Neuronal stem cell (in vitro differentiated cells): ENCODE measurements around the gene ENOSF1.

ENCODE experiments used
- DNase-seq: peaks from one replicate; pipeline ENCODE4 v3.0.0-alpha.2; 2013; ENCODE audit warnings: low spot score
- H2AFZ ChIP-seq: one replicate; pipeline ENCODE4 v1.6.1; 2013; ENCODE audit warnings: mild to moderate bottlenecking, low read length, inconsistent platforms
- H2AK5ac ChIP-seq: 2 replicates; pipeline ENCODE4 v1.6.1; 2013; ENCODE audit warnings: low read depth, mild to moderate bottlenecking, inconsistent platforms, low read length, moderate library complexity, mixed read lengths
- H2BK120ac ChIP-seq: 2 replicates; pipeline ENCODE4 v1.6.1; 2013; ENCODE audit warnings: low read depth, mild to moderate bottlenecking, inconsistent platforms, low read length, moderate library complexity, mixed read lengths
- H2BK12ac ChIP-seq: one replicate; pipeline ENCODE4 v1.6.1; 2013; ENCODE audit warnings: low read length, inconsistent platforms
- H2BK15ac ChIP-seq: 2 replicates; pipeline ENCODE4 v1.6.1; 2013; ENCODE audit warnings: mild to moderate bottlenecking, low read length, inconsistent platforms, mixed read lengths
- H2BK5ac ChIP-seq: one replicate; pipeline ENCODE4 v1.6.1; 2013; ENCODE audit warnings: inconsistent platforms, mild to moderate bottlenecking, low read length, moderate library complexity
- H3K14ac ChIP-seq: one replicate; pipeline ENCODE4 v1.6.1; 2013; ENCODE audit warnings: low read length, inconsistent platforms
- H3K18ac ChIP-seq: 2 replicates; pipeline ENCODE4 v1.6.1; 2013; ENCODE audit warnings: low read length, inconsistent platforms
- H3K23ac ChIP-seq: 2 replicates; pipeline ENCODE4 v1.6.1; 2013; ENCODE audit warnings: low read depth, mild to moderate bottlenecking, mixed read lengths, low read length, inconsistent platforms; ENCODE audit not compliant: poor library complexity
- H3K27ac ChIP-seq: replicated peaks from 3 replicates; pipeline ENCODE4 v1.5.1; 2013; ENCODE audit warnings: low read length, inconsistent platforms
- H3K27me3 ChIP-seq, 3 experiments: 2 replicates each; pipeline ENCODE4 v1.6.1; 2013; ENCODE audit warnings: low read length in 3 of 3, mild to moderate bottlenecking in 2 of 3, inconsistent platforms in 1 of 3, low read depth in 1 of 3, mixed read lengths in 1 of 3, moderate library complexity in 1 of 3; ENCODE audit not compliant: control insufficient read depth in 3 of 3, insufficient read depth in 3 of 3
- H3K36me3 ChIP-seq, 2 donors: replicated peaks in 1 of 2; 2 replicates each; pipeline ENCODE4 v1.6.1; 2013; ENCODE audit warnings: low read length in 2 of 2; ENCODE audit not compliant: control insufficient read depth in 2 of 2, insufficient read depth in 2 of 2
- H3K4ac ChIP-seq: 2 replicates; pipeline ENCODE4 v1.6.1; 2013; ENCODE audit warnings: inconsistent platforms, mild to moderate bottlenecking, low read length, moderate library complexity
- H3K4me1 ChIP-seq, 2 donors: 1 replicate in 1 of 2; 2 replicates in 1 of 2; pipeline ENCODE4 v1.6.1; 2013; ENCODE audit warnings: low read length in 2 of 2, low read depth in 1 of 2; ENCODE audit not compliant: control insufficient read depth in 2 of 2, insufficient read depth in 1 of 2
- H3K4me2 ChIP-seq: one replicate; pipeline ENCODE4 v1.6.1; 2013; ENCODE audit warnings: mild to moderate bottlenecking, low read length, inconsistent platforms; ENCODE audit not compliant: insufficient read depth, poor library complexity, severe bottlenecking
- H3K4me3 ChIP-seq, 2 donors: 2 replicates each; pipeline ENCODE4 v1.5.1; 2013; ENCODE audit warnings: low read length in 2 of 2, mild to moderate bottlenecking in 2 of 2, inconsistent platforms in 1 of 2, moderate library complexity in 1 of 2
- H3K79me1 ChIP-seq: one replicate; pipeline ENCODE4 v1.6.1; 2013; ENCODE audit warnings: low read depth, mild to moderate bottlenecking, inconsistent platforms, low read length, moderate library complexity
- H3K9ac ChIP-seq: one replicate; pipeline ENCODE4 v1.6.1; 2013; ENCODE audit warnings: mild to moderate bottlenecking, low read depth, low read length, inconsistent platforms; ENCODE audit not compliant: poor library complexity
- H3K9me3 ChIP-seq, 2 donors: replicated peaks in 1 of 2; 2 replicates each; pipeline versions ENCODE3 to v1.6.1; 2013; ENCODE audit warnings: low read length in 2 of 2, mild to moderate bottlenecking in 2 of 2, inconsistent platforms in 1 of 2, low read depth in 1 of 2, mixed read lengths in 1 of 2, moderate library complexity in 1 of 2; ENCODE audit not compliant: control insufficient read depth in 2 of 2, insufficient read depth in 1 of 2
- H4K8ac ChIP-seq: one replicate; pipeline ENCODE4 v1.6.1; 2013; ENCODE audit warnings: low read depth, mild to moderate bottlenecking, inconsistent platforms, low read length, moderate library complexity
- H4K91ac ChIP-seq: one replicate; pipeline ENCODE4 v1.6.1; 2013; ENCODE audit warnings: low read length, low read depth, mild to moderate bottlenecking, inconsistent platforms; ENCODE audit not compliant: poor library complexity
- WGBS, 2 donors: extraction: QIAGEN DNeasy Blood & Tissue Kit; methylation state at CpG; one replicate each; pipeline ENCODE4 v1.1.7; 2013; ENCODE audit warnings: missing lambda C conversion rate in 2 of 2, mixed read lengths in 1 of 2; ENCODE audit not compliant: insufficient read length in 2 of 2, insufficient replicate concordance in 1 of 2; ENCODE audit errors: extremely low coverage in 2 of 2; 5-methylcytosine and 5-hydroxymethylcytosine counted together

ENOSF1 gene

DNA sequence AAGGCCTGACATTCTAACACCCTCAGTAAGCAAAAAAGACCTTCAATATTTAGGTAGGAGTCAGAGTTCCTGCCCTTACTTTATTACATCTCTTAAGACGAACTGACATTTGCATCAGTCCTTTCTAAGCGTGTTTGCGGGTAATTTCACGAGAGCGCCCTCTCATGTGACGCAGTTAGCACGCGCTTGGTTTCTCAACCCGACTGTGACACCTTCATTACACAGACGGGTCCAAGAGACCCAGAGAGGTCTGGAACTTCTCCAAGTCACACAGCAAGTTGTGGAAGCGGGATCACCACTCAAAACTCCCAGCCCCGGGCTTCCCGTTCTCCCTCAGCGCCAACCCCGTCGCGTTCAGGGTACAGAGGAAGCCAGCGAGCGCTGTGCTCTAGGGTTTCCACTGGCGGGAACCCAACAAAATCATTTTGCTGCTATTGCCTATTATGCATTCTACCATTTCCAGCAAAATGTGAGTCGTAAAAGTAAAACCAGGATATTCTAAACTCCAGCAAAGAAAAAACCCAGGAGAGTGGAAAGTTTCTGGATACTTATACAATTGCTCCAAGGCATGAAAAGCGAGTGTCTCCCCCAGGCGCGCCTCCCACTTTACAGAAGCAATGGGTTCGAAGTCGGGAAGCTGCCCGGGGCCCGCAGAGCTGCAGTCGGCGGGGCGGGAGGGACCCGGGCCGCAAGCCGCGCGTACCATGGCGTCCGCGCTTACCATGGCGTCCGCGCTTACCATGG, 601 bp downstream of the ENOSF1 start:
- peaks cover 0 to 3% (median 0%) of the 10 kb centered on the region in 3 experiments for H3K27me3 ChIP-seq
- no peak overlapping the region for H2AK5ac ChIP-seq
- H2BK15ac ChIP-seq = no peak overlapping the region
- H3K79me1 ChIP-seq = no peaks in the 10 kb centered on the region
- H2BK12ac ChIP-seq = no peak overlapping the region
- H3K23ac ChIP-seq = peak overlapping the region; percentile 49
- H3K18ac ChIP-seq = peak overlapping the region; percentile 88
- no peaks in the 10 kb centered on the region for H3K36me3 ChIP-seq
- DNase-seq = peak; percentile 24
- H2BK120ac ChIP-seq = no peak overlapping the region
- H3K4me1 ChIP-seq = peaks cover 0 to 3% of the 10 kb centered on the region in 2 donors
- no peak overlapping the region for H4K91ac ChIP-seq
- WGBS, 2 donors = no CpG with 5 or more reads among the region's 42 CpGs
- peak overlapping the region; percentile 92 for H2AFZ ChIP-seq
- H3K9ac ChIP-seq = peak overlapping the region; percentile 83
- H4K8ac ChIP-seq = no peak overlapping the region
- no peak overlapping the region for H3K27ac ChIP-seq
- H3K14ac ChIP-seq = peak overlapping the region; percentile 21
- H3K4ac ChIP-seq = no peak overlapping the region
- H3K4me3 ChIP-seq = peak overlapping the region; percentile 48 to 84
- H2BK5ac ChIP-seq = no peak overlapping the region
- H3K4me2 ChIP-seq = peak overlapping the region; percentile 85
- peaks cover 2 to 10% of the 10 kb centered on the region in 2 donors for H3K9me3 ChIP-seq

DNA sequence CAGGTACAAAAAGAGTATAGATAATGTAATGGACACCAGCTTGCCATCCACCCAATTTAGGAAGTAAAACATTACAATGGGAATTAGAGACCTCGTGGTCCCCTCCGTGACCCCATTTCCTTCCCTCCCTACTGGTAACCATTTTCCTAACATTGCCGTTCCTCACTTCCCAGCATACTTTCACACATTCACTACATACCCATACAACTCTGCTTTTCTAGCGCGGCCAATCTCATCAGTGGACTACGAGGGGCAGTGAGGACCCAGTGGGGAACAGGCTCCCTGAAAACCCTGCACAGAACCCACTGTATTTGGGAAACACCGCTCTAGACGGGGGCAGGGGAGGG, 1.1 kb downstream of the ENOSF1 start:
- Histone ChIP-seq H3K27me3 (peaks cover 0 to 3% (median 0%) of the 10 kb centered on the region in 3 experiments), H3K36me3 (no peaks in the 10 kb centered on the region), H3K79me1 (no peaks in the 10 kb centered on the region), H2AK5ac (no peak overlapping the region), H3K14ac (no peak overlapping the region), H4K8ac (no peak overlapping the region), H2BK12ac (no peak overlapping the region), H3K18ac (no peak overlapping the region), H2BK120ac (no peak overlapping the region), H2BK5ac (no peak overlapping the region), H3K9ac (no peak overlapping the region), H3K27ac (no peak overlapping the region), H3K9me3 (peaks cover 2 to 10% of the 10 kb centered on the region in 2 donors), H3K4me2 (peak overlapping the region; percentile 85), H3K4ac (no peak overlapping the region), H3K23ac (no peak overlapping the region), H3K4me1 (peaks cover 2 to 3% of the 10 kb centered on the region in 2 donors), H4K91ac (no peak overlapping the region), H3K4me3 (peak overlapping the region; percentile 48 to 84), H2AFZ (peak overlapping the region; percentile 92), H2BK15ac (no peak overlapping the region)
- DNase-seq = no peak
- no CpG with 5 or more reads among the region's 8 CpGs for WGBS, 2 donors

DNA sequence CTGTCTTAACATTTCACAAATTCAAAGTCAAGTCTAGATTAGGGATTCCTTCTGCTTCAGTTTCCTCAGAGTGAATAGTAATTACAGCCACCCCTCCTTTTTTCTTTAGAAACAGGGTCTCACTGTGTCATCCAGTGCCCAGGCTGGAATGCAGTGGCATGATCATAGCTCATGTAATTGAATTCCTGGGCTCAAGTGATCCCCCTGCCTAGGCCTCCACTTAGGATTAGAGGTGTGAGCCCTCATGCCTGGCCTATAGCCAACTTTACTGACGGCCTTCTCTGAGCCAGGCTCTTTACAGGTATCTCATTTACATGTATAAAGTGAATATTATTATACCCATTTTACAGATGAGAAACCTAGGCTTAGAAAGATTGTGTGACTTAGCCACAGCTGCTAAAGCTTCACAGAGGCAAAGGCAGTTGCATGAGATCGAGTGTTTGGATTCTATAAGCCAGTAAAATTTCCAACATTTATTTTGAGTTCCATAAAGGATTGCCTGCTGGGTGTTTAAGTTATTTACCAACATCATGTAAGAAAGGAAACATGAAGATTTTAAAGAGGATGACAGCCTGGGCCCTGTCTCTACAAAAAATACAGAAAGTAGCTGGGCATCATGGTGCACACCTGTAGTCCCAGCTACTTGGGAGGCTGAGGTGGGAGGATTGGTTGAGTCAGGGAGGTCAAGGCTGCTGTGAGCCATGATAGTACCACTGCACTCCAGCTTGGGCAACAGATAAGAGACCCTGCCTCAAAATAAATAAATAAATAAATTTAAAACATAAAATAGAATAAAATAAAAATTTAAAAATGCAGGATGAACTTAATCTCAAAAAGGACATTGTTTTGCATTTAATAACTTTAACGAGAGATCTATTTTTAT, 1.8 kb downstream of the ENOSF1 start:
- Histone ChIP-seq H2AFZ (no peak overlapping the region), H3K4me3 (no peak overlapping the region), H3K4ac (no peak overlapping the region), H3K18ac (no peak overlapping the region), H2BK5ac (no peak overlapping the region), H3K9me3 (peaks cover 2 to 10% of the 10 kb centered on the region in 2 donors), H3K36me3 (no peaks in the 10 kb centered on the region), H3K4me2 (no peak overlapping the region), H3K14ac (no peak overlapping the region), H4K91ac (no peak overlapping the region), H3K4me1 (peaks cover 2 to 3% of the 10 kb centered on the region in 2 donors), H3K23ac (no peak overlapping the region), H3K27ac (no peak overlapping the region), H2BK15ac (no peak overlapping the region), H4K8ac (no peak overlapping the region), H3K9ac (no peak overlapping the region), H2AK5ac (no peak overlapping the region), H3K27me3 (peaks cover 0 to 3% (median 0%) of the 10 kb centered on the region in 3 experiments), H3K79me1 (no peaks in the 10 kb centered on the region), H2BK120ac (no peak overlapping the region), H2BK12ac (no peak overlapping the region)
- DNase-seq = no peak
- no CpG with 5 or more reads among the region's 3 CpGs for WGBS, 2 donors

DNA sequence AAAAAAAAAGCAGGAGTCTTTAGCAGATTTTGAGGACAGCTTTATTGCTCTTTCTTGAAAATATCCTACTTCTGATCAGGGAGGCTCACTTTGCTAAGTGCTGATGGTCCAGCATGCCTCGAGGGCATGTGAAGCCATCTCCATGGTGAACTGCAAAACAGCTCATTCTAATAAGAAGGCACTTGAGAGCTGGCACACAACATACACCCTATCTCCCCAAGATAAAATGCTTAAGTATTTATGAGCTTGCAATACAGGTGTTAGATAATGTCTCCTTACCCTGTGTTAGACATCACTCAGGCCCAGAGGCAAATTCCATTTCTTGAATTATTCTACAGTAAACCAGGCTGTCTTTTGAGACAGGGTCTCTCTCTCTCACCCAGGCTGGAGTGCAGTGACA, 2.7 kb downstream of the ENOSF1 start:
- no peaks in the 10 kb centered on the region for H3K36me3 ChIP-seq
- H4K8ac ChIP-seq = no peak overlapping the region
- no peak overlapping the region for H2AK5ac ChIP-seq
- no peak overlapping the region for H3K4me3 ChIP-seq
- H3K27ac ChIP-seq = no peak overlapping the region
- peaks cover 2 to 10% of the 10 kb centered on the region in 2 donors for H3K9me3 ChIP-seq
- H3K14ac ChIP-seq = no peak overlapping the region
- H3K9ac ChIP-seq = no peak overlapping the region
- H4K91ac ChIP-seq = no peak overlapping the region
- H3K79me1 ChIP-seq = no peaks in the 10 kb centered on the region
- DNase-seq = no peak
- peaks cover 0 to 3% (median 0%) of the 10 kb centered on the region in 3 experiments for H3K27me3 ChIP-seq
- no peak overlapping the region for H2BK12ac ChIP-seq
- H3K4me2 ChIP-seq = no peak overlapping the region
- peaks cover 2 to 3% of the 10 kb centered on the region in 2 donors for H3K4me1 ChIP-seq
- no peak overlapping the region for H2BK5ac ChIP-seq
- WGBS, 2 donors = no CpG with 5 or more reads among the region's 1 CpG
- no peak overlapping the region for H2BK15ac ChIP-seq
- no peak overlapping the region for H2AFZ ChIP-seq
- no peak overlapping the region for H3K18ac ChIP-seq
- H3K23ac ChIP-seq = no peak overlapping the region
- no peak overlapping the region for H3K4ac ChIP-seq
- no peak overlapping the region for H2BK120ac ChIP-seq
